ENCODE results near the gene SCAMP2. TPM values are rescaled to one million over a fixed set of nuclear protein-coding genes. Genes with fewer than 3 reads are reported as not detected.

Gene SCAMP2
- total RNA-seq, 2 donors from 2014 or later: 47.5 to 50.9 TPM

GRCh38 chr15:74845581-74845980, 27.6 kb downstream of the SCAMP2 start:
- Mint-ChIP-seq H3K27ac (no peak overlapping the region), H3K4me1 (peaks cover 20% of the 10 kb centered on the region), H3K27me3 (ENCODE audit: insufficient read depth) (no peaks in the 10 kb centered on the region), H3K36me3 (ENCODE audit: low read depth) (peaks cover 45% of the 10 kb centered on the region), H3K9me3 (no peaks in the 10 kb centered on the region), H3K4me3 (no peak overlapping the region)
- H3K9ac ChIP-seq (ENCODE audit: extremely low read depth, low read length, poor library complexity, severe bottlenecking): no peak overlapping the region
- H3K36me3 ChIP-seq (ENCODE audit: control insufficient read depth, insufficient read depth, low read length): peaks cover 16% of the 10 kb centered on the region
- TF ChIP-seq CTCF (conservative IDR thresholded peaks at IDR 0.05): no peak
- H3K4me3 ChIP-seq (ENCODE audit: low read length): no peak overlapping the region
- no peak for DNase-seq
- H3K4me1 ChIP-seq (ENCODE audit: control insufficient read depth, insufficient read depth, low read length): no peaks in the 10 kb centered on the region
- no peaks in the 10 kb centered on the region for H3K27me3 ChIP-seq (ENCODE audit: control insufficient read depth, insufficient read depth, low read length, poor library complexity, severe bottlenecking)
- no peaks in the 10 kb centered on the region for H3K9me3 ChIP-seq (ENCODE audit: control insufficient read depth, low read length)
- 96 to 100% methylated on average over 3 of the region's 4 CpGs for WGBS, 2 experiments (ENCODE audit: insufficient coverage in 1 of 2, insufficient read length in 1 of 2)
- no peak overlapping the region for H3K27ac ChIP-seq (ENCODE audit: low read depth, low read length)

GRCh38 chr15:74845208-74845568, 28.0 kb downstream of the SCAMP2 start:
- no peaks in the 10 kb centered on the region for H3K27me3 ChIP-seq (ENCODE audit: control insufficient read depth, insufficient read depth, low read length, poor library complexity, severe bottlenecking)
- TF ChIP-seq CTCF (conservative IDR thresholded peaks at IDR 0.05): no peak
- Mint-ChIP-seq H3K9me3 (no peaks in the 10 kb centered on the region), H3K27me3 (ENCODE audit: insufficient read depth) (no peaks in the 10 kb centered on the region), H3K27ac (no peak overlapping the region), H3K4me3 (no peak overlapping the region), H3K4me1 (peaks cover 21% of the 10 kb centered on the region), H3K36me3 (ENCODE audit: low read depth) (peaks cover 45% of the 10 kb centered on the region)
- H3K36me3 ChIP-seq (ENCODE audit: control insufficient read depth, insufficient read depth, low read length): peaks cover 16% of the 10 kb centered on the region
- no peak for DNase-seq
- H3K27ac ChIP-seq (ENCODE audit: low read depth, low read length): no peak overlapping the region
- 92 to 100% methylated on average over 4 to 5 of the region's 5 CpGs for WGBS, 2 experiments (ENCODE audit: insufficient coverage in 1 of 2, insufficient read length in 1 of 2)
- no peaks in the 10 kb centered on the region for H3K9me3 ChIP-seq (ENCODE audit: control insufficient read depth, low read length)
- H3K4me1 ChIP-seq (ENCODE audit: control insufficient read depth, insufficient read depth, low read length): no peaks in the 10 kb centered on the region
- no peak overlapping the region for H3K4me3 ChIP-seq (ENCODE audit: low read length)
- no peak overlapping the region for H3K9ac ChIP-seq (ENCODE audit: extremely low read depth, low read length, poor library complexity, severe bottlenecking)

GRCh38 chr15:74844319-74845207, 28.6 kb downstream of the SCAMP2 start:
- Mint-ChIP-seq H3K9me3 (no peaks in the 10 kb centered on the region), H3K4me3 (peak overlapping the region; percentile 85), H3K36me3 (ENCODE audit: low read depth) (peaks cover 42% of the 10 kb centered on the region), H3K27ac (peak overlapping the region; percentile 17), H3K27me3 (ENCODE audit: insufficient read depth) (no peaks in the 10 kb centered on the region), H3K4me1 (peaks cover 23% of the 10 kb centered on the region)
- no peak for TF ChIP-seq CTCF (conservative IDR thresholded peaks at IDR 0.05)
- H3K36me3 ChIP-seq (ENCODE audit: control insufficient read depth, insufficient read depth, low read length): peaks cover 16% of the 10 kb centered on the region
- 86 to 88% methylated on average over 6 to 11 of the region's 12 CpGs for WGBS, 2 experiments (ENCODE audit: insufficient coverage in 1 of 2, insufficient read length in 1 of 2)
- H3K4me1 ChIP-seq (ENCODE audit: control insufficient read depth, insufficient read depth, low read length): no peaks in the 10 kb centered on the region
- no peak overlapping the region for H3K9ac ChIP-seq (ENCODE audit: extremely low read depth, low read length, poor library complexity, severe bottlenecking)
- H3K4me3 ChIP-seq (ENCODE audit: low read length): no peak overlapping the region
- H3K27ac ChIP-seq (ENCODE audit: low read depth, low read length): peak overlapping the region; percentile 8
- no peaks in the 10 kb centered on the region for H3K27me3 ChIP-seq (ENCODE audit: control insufficient read depth, insufficient read depth, low read length, poor library complexity, severe bottlenecking)
- no peak for DNase-seq
- no peaks in the 10 kb centered on the region for H3K9me3 ChIP-seq (ENCODE audit: control insufficient read depth, low read length)
